ENCODE measurements around the gene CTDSPL2.

DNA sequence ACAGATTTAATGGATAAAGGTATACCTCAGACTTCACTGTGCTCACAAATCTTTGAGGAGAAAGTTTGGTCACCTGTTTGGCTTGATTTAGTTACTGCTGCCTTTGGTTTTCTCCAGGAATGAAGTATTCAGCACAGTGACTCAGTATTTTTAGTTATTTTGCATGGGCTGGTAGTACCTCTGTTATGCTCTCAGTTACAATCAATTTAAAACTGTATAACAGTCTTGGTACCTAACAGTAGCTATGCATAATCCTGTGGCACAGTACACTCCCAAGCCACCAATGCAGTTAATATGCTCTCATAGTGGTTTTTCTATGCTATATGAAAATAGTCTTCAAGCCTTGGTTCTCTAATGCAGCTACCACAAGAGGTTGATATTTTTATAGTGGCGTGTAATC lies 97.6 kb downstream of the CTDSPL2 start:
- TF ChIP-seq CEBPB (IDR thresholded peaks at IDR 0.05; ENCODE audit: low read depth, low read length) (no peak), POLR2A (IDR thresholded peaks at IDR 0.05; ENCODE audit: low read depth, low read length) (no peak), RFX5 (IDR thresholded peaks at IDR 0.05; ENCODE audit: low read depth, low read length) (no peak), MAZ (IDR thresholded peaks at IDR 0.05; ENCODE audit: borderline replicate concordance, low read depth, low read length) (no peak), CHD1 (IDR thresholded peaks at IDR 0.05; ENCODE audit: low read depth, low read length) (no peak), MAFK (IDR thresholded peaks at IDR 0.05; ENCODE audit: low read depth, low read length) (no peak)
- TF ChIP-seq, protein P1, sequence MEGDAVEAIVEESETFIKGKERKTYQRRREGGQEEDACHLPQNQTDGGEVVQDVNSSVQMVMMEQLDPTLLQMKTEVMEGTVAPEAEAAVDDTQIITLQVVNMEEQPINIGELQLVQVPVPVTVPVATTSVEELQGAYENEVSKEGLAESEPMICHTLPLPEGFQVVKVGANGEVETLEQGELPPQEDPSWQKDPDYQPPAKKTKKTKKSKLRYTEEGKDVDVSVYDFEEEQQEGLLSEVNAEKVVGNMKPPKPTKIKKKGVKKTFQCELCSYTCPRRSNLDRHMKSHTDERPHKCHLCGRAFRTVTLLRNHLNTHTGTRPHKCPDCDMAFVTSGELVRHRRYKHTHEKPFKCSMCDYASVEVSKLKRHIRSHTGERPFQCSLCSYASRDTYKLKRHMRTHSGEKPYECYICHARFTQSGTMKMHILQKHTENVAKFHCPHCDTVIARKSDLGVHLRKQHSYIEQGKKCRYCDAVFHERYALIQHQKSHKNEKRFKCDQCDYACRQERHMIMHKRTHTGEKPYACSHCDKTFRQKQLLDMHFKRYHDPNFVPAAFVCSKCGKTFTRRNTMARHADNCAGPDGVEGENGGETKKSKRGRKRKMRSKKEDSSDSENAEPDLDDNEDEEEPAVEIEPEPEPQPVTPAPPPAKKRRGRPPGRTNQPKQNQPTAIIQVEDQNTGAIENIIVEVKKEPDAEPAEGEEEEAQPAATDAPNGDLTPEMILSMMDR (conservative IDR thresholded peaks at IDR 0.05; ENCODE audit: low read depth, low read length), result no peak
- TF ChIP-seq, protein P2, sequence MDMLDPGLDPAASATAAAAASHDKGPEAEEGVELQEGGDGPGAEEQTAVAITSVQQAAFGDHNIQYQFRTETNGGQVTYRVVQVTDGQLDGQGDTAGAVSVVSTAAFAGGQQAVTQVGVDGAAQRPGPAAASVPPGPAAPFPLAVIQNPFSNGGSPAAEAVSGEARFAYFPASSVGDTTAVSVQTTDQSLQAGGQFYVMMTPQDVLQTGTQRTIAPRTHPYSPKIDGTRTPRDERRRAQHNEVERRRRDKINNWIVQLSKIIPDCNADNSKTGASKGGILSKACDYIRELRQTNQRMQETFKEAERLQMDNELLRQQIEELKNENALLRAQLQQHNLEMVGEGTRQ (IDR thresholded peaks at IDR 0.05; ENCODE audit: low read depth, low read length), result no peak
- TF ChIP-seq, protein P3, sequence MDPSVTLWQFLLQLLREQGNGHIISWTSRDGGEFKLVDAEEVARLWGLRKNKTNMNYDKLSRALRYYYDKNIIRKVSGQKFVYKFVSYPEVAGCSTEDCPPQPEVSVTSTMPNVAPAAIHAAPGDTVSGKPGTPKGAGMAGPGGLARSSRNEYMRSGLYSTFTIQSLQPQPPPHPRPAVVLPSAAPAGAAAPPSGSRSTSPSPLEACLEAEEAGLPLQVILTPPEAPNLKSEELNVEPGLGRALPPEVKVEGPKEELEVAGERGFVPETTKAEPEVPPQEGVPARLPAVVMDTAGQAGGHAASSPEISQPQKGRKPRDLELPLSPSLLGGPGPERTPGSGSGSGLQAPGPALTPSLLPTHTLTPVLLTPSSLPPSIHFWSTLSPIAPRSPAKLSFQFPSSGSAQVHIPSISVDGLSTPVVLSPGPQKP (IDR thresholded peaks at IDR 0.05; ENCODE audit: borderline replicate concordance, low read depth, low read length), result no peak

Data from IMR-90 (cell line).